Loucy (cell line): ENCODE data around the gene SLC22A3.
"Not testable (repeated sequence)": the region's sequence is repeated elsewhere in the genome, so short reads cannot be mapped to it uniquely, and the experiment has no call there.

Source experiments
- H2AFZ ChIP-seq: fragments of 200-600 bp; sonication (generic); 2 replicates; pipeline ENCODE4 v1.6.0; 2016; ENCODE audit warnings: antibody characterized with exemption, mild to moderate bottlenecking, low read length, moderate library complexity
- H3F3A ChIP-seq: fragments of 200-600 bp; 2 replicates; pipeline ENCODE4 v1.6.0; 2016; ENCODE audit warnings: antibody characterized with exemption, low read depth, mild to moderate bottlenecking
- H3K27me3 ChIP-seq: fragments of 200-600 bp; sonication (generic); 2 replicates; pipeline ENCODE4 v1.6.1; 2014; ENCODE audit warnings: low read length, mild to moderate bottlenecking; ENCODE audit not compliant: insufficient read depth, poor library complexity, severe bottlenecking
- H3K36me3 ChIP-seq: fragments of 200-600 bp; sonication (generic); 2 replicates; pipeline ENCODE4 v1.6.1; 2016; ENCODE audit warnings: low read length; ENCODE audit not compliant: insufficient read depth
- H3K4me1 ChIP-seq: fragments of 200-600 bp; sonication (generic); 2 replicates; pipeline ENCODE4 v1.5.1; 2014; ENCODE audit warnings: low read length, mild to moderate bottlenecking; ENCODE audit not compliant: insufficient read depth, poor library complexity, severe bottlenecking
- H3K4me2 ChIP-seq: fragments of 200-600 bp; sonication (generic); 2 replicates; pipeline ENCODE4 v1.6.0; 2014; ENCODE audit warnings: antibody characterized with exemption, low read length, low read depth, mild to moderate bottlenecking; ENCODE audit not compliant: poor library complexity, severe bottlenecking
- H3K4me3 ChIP-seq: fragments of 200-600 bp; sonication (generic); 2 replicates; pipeline ENCODE4 v1.5.1; 2014; ENCODE audit warnings: low read length, mild to moderate bottlenecking, mixed read lengths; ENCODE audit not compliant: poor library complexity, severe bottlenecking
- H3K79me2 ChIP-seq: fragments of 200-600 bp; sonication (generic); 2 replicates; pipeline ENCODE4 v1.6.1; 2014; ENCODE audit warnings: low read length; ENCODE audit not compliant: insufficient read depth
- H3K9ac ChIP-seq: fragments of 200-600 bp; sonication (generic); 2 replicates; pipeline ENCODE4 v1.6.0; 2014; ENCODE audit warnings: mild to moderate bottlenecking, low read depth, low read length, moderate library complexity; ENCODE audit not compliant: poor library complexity, severe bottlenecking
- H3K9me2 ChIP-seq: fragments of 200-600 bp; sonication (generic); replicated peaks from 2 replicates; pipeline ENCODE4 v1.6.1; 2016; ENCODE audit warnings: low read depth, low read length, mixed read lengths
- H3K9me3 ChIP-seq: fragments of 200-600 bp; sonication (generic); 2 replicates; pipeline ENCODE4 v1.6.1; 2014; ENCODE audit warnings: mild to moderate bottlenecking, antibody characterized with exemption, low read length, low read depth; ENCODE audit not compliant: insufficient read depth
- H4K20me1 ChIP-seq: fragments of 200-600 bp; sonication (generic); 2 replicates; pipeline ENCODE4 v1.6.0; 2014; ENCODE audit warnings: antibody characterized with exemption, low read length, mild to moderate bottlenecking; ENCODE audit not compliant: insufficient read depth, poor library complexity, severe bottlenecking
- EZH2phosphoT487 ChIP-seq: fragments of 200-600 bp; IDR thresholded peaks from 2 replicates; pipeline ENCODE4 v1.6.1; 2018; ENCODE audit warnings: antibody characterized with exemption, mild to moderate bottlenecking, moderate library complexity, borderline replicate concordance
- TF ChIP-seq, protein P1 (sequence below): fragments of 200-600 bp; sonication (generic); conservative IDR thresholded peaks from 2 replicates; pipeline ENCODE4 v1.5.1; 2014; ENCODE audit warnings: mild to moderate bottlenecking, antibody characterized with exemption, low read length

SLC22A3 gene

DNA sequence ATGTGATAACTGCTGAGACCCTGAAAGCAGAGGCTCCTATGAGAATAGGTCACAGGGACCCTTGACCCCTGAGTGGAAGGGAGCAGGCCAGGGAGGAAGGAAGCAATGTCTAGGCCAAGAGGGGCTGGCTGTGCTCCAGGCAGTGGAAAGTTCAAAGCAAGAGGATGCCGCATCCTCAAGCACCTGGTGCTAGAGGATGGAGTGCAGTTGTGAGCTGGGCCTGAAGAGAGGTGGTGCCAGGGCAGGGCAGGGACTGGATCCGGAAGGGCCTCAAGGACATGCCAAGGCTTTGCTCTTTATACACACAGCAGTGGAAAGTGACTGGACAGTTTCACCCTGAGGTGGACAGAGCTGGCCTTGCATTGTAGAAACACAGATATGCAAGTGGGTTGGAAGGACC lies 97.0 kb downstream of the SLC22A3 start:
- Histone ChIP-seq H3K36me3 (no peaks in the 10 kb centered on the region), H3K9me2 (no peaks in the 10 kb centered on the region), H3K9ac (no peak overlapping the region), H3K4me2 (no peak overlapping the region), H4K20me1 (no peaks in the 10 kb centered on the region), H3K79me2 (no peaks in the 10 kb centered on the region), H3K9me3 (no peaks in the 10 kb centered on the region), H3K27me3 (no peaks in the 10 kb centered on the region), H3F3A (no peaks in the 10 kb centered on the region), H3K4me3 (no peak overlapping the region), H3K4me1 (no peaks in the 10 kb centered on the region), H2AFZ (no peak overlapping the region)
- no peak for TF ChIP-seq EZH2phosphoT487
- TF ChIP-seq, protein P1, sequence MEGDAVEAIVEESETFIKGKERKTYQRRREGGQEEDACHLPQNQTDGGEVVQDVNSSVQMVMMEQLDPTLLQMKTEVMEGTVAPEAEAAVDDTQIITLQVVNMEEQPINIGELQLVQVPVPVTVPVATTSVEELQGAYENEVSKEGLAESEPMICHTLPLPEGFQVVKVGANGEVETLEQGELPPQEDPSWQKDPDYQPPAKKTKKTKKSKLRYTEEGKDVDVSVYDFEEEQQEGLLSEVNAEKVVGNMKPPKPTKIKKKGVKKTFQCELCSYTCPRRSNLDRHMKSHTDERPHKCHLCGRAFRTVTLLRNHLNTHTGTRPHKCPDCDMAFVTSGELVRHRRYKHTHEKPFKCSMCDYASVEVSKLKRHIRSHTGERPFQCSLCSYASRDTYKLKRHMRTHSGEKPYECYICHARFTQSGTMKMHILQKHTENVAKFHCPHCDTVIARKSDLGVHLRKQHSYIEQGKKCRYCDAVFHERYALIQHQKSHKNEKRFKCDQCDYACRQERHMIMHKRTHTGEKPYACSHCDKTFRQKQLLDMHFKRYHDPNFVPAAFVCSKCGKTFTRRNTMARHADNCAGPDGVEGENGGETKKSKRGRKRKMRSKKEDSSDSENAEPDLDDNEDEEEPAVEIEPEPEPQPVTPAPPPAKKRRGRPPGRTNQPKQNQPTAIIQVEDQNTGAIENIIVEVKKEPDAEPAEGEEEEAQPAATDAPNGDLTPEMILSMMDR = no peak

DNA sequence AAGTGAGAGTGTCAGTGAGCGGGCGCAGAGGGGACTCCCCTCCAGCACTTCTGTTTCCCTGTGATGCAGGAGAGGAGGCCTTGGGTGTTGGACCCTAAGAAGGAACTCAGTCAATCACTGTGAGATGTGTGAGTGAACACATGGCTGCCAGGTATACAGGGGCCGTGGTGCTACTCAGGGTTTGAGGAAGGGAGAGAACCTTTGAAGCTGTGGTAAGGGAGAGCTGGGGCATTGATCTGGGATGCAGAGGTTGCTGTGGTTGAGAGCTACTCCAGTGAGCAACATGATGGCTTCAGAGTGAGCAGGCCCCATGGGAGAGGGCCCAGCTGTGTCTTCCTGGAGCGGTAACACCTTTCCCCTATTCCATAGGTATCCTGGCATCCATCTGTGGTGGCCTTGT lies 99.2 kb downstream of the SLC22A3 start:
- Histone ChIP-seq H3K36me3 (no peaks in the 10 kb centered on the region), H3K27me3 (no peaks in the 10 kb centered on the region), H3K4me2 (no peak overlapping the region), H3K79me2 (no peaks in the 10 kb centered on the region), H3K4me1 (no peaks in the 10 kb centered on the region), H3F3A (no peaks in the 10 kb centered on the region), H3K9me3 (no peaks in the 10 kb centered on the region), H4K20me1 (no peaks in the 10 kb centered on the region), H3K4me3 (no peak overlapping the region), H3K9ac (no peak overlapping the region), H3K9me2 (no peaks in the 10 kb centered on the region), H2AFZ (no peak overlapping the region)
- no peak for TF ChIP-seq EZH2phosphoT487
- TF ChIP-seq, protein P1 = no peak

DNA sequence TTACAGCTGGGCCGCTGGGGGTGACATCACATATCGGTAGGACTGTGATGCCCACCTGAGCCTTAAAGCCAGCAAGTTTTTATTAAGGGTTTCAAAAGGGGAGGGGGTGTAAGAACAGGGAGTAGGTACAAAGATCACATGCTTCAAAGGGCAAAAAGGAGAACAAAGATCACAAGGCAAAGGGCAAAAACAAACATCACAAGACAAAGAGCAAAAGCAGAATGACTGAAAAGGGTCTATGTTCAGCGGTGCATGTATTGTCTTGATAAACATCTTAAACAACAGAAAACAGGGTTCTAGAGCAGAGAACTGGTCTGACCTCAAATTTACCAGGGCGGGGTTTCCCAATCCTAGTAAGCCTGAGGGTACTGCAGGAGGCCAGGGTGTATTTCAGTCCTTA lies 101.6 kb downstream of the SLC22A3 start:
- not testable (repeated sequence) for H2AFZ ChIP-seq, H3K4me2 ChIP-seq, H3K4me1 ChIP-seq, H3K36me3 ChIP-seq, H4K20me1 ChIP-seq, H3K79me2 ChIP-seq, H3K9ac ChIP-seq, H3K4me3 ChIP-seq, H3K9me2 ChIP-seq, H3K9me3 ChIP-seq, H3F3A ChIP-seq
- H3K27me3 ChIP-seq = peaks cover 13% of the 10 kb centered on the region

DNA sequence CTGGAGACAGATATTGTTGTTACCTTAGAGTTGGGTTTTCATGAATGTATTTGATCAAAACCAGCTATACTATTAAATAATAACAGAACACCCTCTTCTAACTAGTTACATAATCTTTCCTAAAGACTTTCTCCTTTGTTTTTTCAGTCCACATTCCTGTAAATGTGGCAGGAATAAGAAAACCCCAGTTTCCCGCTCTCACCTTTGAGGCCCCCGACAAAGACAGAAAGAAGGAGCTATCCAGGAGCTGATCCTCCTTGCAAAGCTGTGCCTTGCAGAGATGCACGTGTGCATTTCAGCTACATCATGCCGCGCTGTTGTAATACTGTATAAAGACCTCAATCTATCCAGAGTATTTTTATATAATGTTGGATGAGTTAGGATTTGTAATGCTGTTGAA lies 102.7 kb downstream of the SLC22A3 start:
- H3K27me3 ChIP-seq = peaks cover 17% of the 10 kb centered on the region
- H3K9me3 ChIP-seq = no peaks in the 10 kb centered on the region
- no peaks in the 10 kb centered on the region for H3K79me2 ChIP-seq
- H2AFZ ChIP-seq = no peak overlapping the region
- H3K4me3 ChIP-seq = no peak overlapping the region
- H3K4me2 ChIP-seq = no peak overlapping the region
- H3K9ac ChIP-seq = no peak overlapping the region
- no peaks in the 10 kb centered on the region for H3F3A ChIP-seq
- H3K36me3 ChIP-seq = no peaks in the 10 kb centered on the region
- TF ChIP-seq, protein P1 = no peak
- TF ChIP-seq EZH2phosphoT487 = no peak
- no peaks in the 10 kb centered on the region for H4K20me1 ChIP-seq
- no peaks in the 10 kb centered on the region for H3K4me1 ChIP-seq
- no peaks in the 10 kb centered on the region for H3K9me2 ChIP-seq
